ENCODE measurements around the gene TERT. TPM values are rescaled to one million over a fixed set of nuclear protein-coding genes. Genes with fewer than 3 reads are reported as not detected.
"Not testable (repeated sequence)": the region's sequence is repeated elsewhere in the genome, so short reads cannot be mapped to it uniquely, and the experiment has no call there.

Gene TERT
- total and polyA plus RNA-seq, 8 donors = 0.09 to 0.35 (median 0.14) TPM

- H3K4me1 ChIP-seq = peaks cover 0 to 13% of the 10 kb centered on the region in 2 donors
- intact Hi-C loops (cut with DNase I) = no loop called here
- peak in 1 of 4 donors; percentile 69 for DNase-seq
- H3K27me3 ChIP-seq = peaks cover 28 to 56% of the 10 kb centered on the region in 2 donors
- H3K9me3 ChIP-seq = peaks cover 0 to 2% of the 10 kb centered on the region in 2 donors
- no peak overlapping the region for H3K4me3 ChIP-seq
- H3K27ac ChIP-seq = no peak overlapping the region
- no peaks in the 10 kb centered on the region for H3K36me3 ChIP-seq
- no peak for ATAC-seq
- TF ChIP-seq CTCF (IDR thresholded peaks at IDR 0.05) = no peak
These were observed 1.3 kb downstream of the TERT start for GRCh38 chr5:1293416-1294205.

DNA sequence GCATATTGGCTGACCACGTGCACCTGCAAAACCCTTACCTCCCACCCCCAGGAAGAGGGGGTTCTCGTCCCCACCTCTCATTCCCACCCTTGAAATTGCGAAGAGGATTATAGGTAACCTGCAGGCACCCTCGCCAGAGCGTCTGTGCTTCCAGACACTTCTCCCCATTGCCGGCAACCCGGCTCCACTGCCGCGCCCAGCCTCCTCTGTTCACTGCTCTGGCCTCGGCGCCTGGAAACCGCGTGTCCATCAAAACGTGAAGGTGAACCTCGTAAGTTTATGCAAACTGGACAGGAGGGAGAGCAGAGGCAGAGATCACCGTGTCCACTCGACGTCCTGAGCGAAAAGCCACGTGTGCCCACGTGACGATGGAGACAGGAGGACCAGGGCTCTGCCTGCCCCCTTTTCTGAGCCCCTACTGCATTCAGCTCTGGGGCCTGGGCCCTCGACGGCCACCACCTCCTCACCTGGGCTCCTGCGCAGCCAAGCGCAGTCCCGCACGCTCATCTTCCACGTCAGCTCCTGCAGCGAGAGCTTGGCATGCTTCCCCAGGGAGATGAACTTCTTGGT is 1.9 kb downstream of the TERT start:
- Histone ChIP-seq H3K27ac (no peak overlapping the region), H3K4me3 (no peak overlapping the region), H3K27me3 (peaks cover 28 to 56% of the 10 kb centered on the region in 2 donors), H3K9me3 (peaks cover 0 to 7% of the 10 kb centered on the region in 2 donors), H3K36me3 (no peaks in the 10 kb centered on the region), H3K4me1 (peaks cover 0 to 13% of the 10 kb centered on the region in 2 donors)
- peak in 1 of 4 donors; percentile 68 for DNase-seq
- no peak for ATAC-seq
- TF ChIP-seq CTCF (IDR thresholded peaks at IDR 0.05) = no peak
- intact Hi-C loops (cut with DNase I) = no loop called here

DNA sequence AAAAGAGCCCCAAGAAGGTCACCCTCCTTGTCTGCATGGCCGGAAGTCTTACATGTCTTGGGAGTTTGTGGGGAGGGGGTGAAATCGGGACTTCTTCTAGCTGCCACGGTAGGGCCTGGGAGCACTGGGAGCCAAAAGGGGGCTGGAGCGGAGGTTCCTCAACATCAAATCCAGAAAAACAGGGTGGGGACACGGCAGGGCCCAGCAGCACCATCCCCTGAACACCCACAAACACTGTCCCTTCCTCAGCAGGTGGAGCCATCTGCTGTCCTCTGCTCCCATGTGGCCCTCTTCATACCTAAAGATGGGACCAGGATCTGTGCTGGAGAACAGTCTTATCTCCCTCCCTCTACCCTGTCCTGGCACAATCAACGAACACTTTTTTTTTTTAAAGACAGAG is 2.7 kb downstream of the TERT start:
- H3K36me3 ChIP-seq = no peaks in the 10 kb centered on the region
- no peak overlapping the region for H3K27ac ChIP-seq
- DNase-seq (no peak), ATAC-seq (no peak)
- TF ChIP-seq CTCF (IDR thresholded peaks at IDR 0.05) = no peak
- intact Hi-C loops (cut with DNase I) = no loop called here
- peaks cover 0 to 8% of the 10 kb centered on the region in 2 donors for H3K9me3 ChIP-seq
- H3K4me3 ChIP-seq = no peak overlapping the region
- peaks cover 28 to 56% of the 10 kb centered on the region in 2 donors for H3K27me3 ChIP-seq
- peaks cover 0 to 13% of the 10 kb centered on the region in 2 donors for H3K4me1 ChIP-seq

- intact Hi-C loops (cut with DNase I) = no loop called here
- Histone ChIP-seq H3K27ac (no peak overlapping the region), H3K27me3 (peaks cover 28 to 52% of the 10 kb centered on the region in 2 donors), H3K9me3 (peaks cover 0 to 8% of the 10 kb centered on the region in 2 donors), H3K4me1 (peaks cover 0 to 13% of the 10 kb centered on the region in 2 donors), H3K36me3 (no peaks in the 10 kb centered on the region), H3K4me3 (no peak overlapping the region)
- no peak for DNase-seq
- TF ChIP-seq CTCF (IDR thresholded peaks at IDR 0.05) = no peak
- ATAC-seq = no peak
These were observed 3.2 kb downstream of the TERT start for GRCh38 chr5:1291611-1292080.

GRCh38 chr5:1290956-1291355 is 3.9 kb downstream of the TERT start:
- intact Hi-C loops (cut with DNase I); H3K9me3 ChIP-seq: not testable (repeated sequence)

DNA sequence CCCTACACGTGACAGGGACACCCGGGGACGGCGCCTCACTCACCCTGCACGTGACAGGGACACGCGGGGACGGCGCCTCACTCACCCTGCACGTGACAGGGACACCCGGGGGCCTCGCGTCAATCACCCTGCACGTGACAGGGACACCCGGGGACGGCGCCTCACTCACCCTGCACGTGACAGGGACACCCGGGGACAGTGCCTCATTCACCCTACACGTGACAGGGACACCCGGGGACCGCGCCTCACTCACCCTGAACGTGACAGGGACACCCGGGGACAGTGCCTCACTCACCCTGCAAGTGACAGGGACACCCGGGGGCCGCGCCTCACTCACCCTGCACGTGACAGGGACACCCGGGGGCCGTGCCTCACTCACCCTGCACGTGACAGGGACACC is 5.3 kb downstream of the TERT start:
- intact Hi-C loops (cut with DNase I); ATAC-seq; H3K9me3 ChIP-seq; H3K36me3 ChIP-seq; H3K4me3 ChIP-seq; H3K27ac ChIP-seq; DNase-seq; H3K4me1 ChIP-seq: not testable (repeated sequence)
- H3K27me3 ChIP-seq = peaks cover 12 to 31% of the 10 kb centered on the region in 2 donors

More at GRCh38 chr5:1290956-1291355, 3.9 kb downstream of the TERT start:
- H3K4me3 ChIP-seq, H3K36me3 ChIP-seq, H3K27ac ChIP-seq, ATAC-seq, DNase-seq: not testable (repeated sequence)
- Histone ChIP-seq H3K27me3 (peaks cover 26 to 45% of the 10 kb centered on the region in 2 donors), H3K4me1 (peaks cover 0 to 13% of the 10 kb centered on the region in 2 donors)

All from left lung (tissue), 10 donors.